Keratinocyte (primary cell): ENCODE results near the gene ADAMTSL1. TPM values are rescaled to one million over a fixed set of nuclear protein-coding genes. Genes with fewer than 3 reads are reported as not detected.

Experiments
- DNase-seq: peaks from one replicate; pipeline ENCODE4 v3.0.0-alpha.2; 2011; ENCODE audit warnings: low read depth, missing footprints, low spot score
- FAIRE-seq: peaks from 2 replicates; lab custom pipeline; 2011; peaks lifted over from hg19 to GRCh38; lab: Jason Lieb, UNC
- H2AFZ ChIP-seq: 2 replicates; pipeline ENCODE4 v1.6.0; 2012; ENCODE audit warnings: low read length, control low read depth, inconsistent platforms; ENCODE audit not compliant: control insufficient read depth
- H3K27ac ChIP-seq: 2 replicates; pipeline ENCODE4 v1.5.1; 2011; ENCODE audit warnings: low read length; ENCODE audit not compliant: control insufficient read depth, insufficient read depth
- H3K27me3 ChIP-seq: 3 replicates; pipeline ENCODE4 v1.6.0; 2011; ENCODE audit warnings: low read length; ENCODE audit not compliant: control insufficient read depth, insufficient read depth; ENCODE audit errors: extremely low read depth
- H3K36me3 ChIP-seq, 2 experiments: 2 replicates in 1 of 2; 3 replicates in 1 of 2; pipeline ENCODE4 v1.5.1; 2011; ENCODE audit warnings: low read length in 2 of 2, mild to moderate bottlenecking in 1 of 2; ENCODE audit not compliant: control insufficient read depth in 2 of 2, insufficient read depth in 2 of 2; ENCODE audit errors: extremely low read depth in 1 of 2
- H3K4me1 ChIP-seq: 3 replicates; pipeline ENCODE4 v1.5.1; 2011; ENCODE audit warnings: low read length; ENCODE audit not compliant: control insufficient read depth, insufficient read depth; ENCODE audit errors: extremely low read depth
- H3K4me2 ChIP-seq: 3 replicates; pipeline ENCODE4 v1.6.0; 2011; ENCODE audit warnings: low read depth, low read length; ENCODE audit not compliant: control insufficient read depth, insufficient read depth; ENCODE audit errors: extremely low read depth
- H3K4me3 ChIP-seq, 3 experiments: fragments of 200-600 bp in 1 of 3; sonication (generic) in 1 of 3; 2 replicates in 2 of 3; 3 replicates in 1 of 3; pipeline ENCODE4 v1.5.1; 2011 to 2016; ENCODE audit warnings: low read length in 3 of 3, mild to moderate bottlenecking in 3 of 3, control low read depth in 2 of 3, inconsistent platforms in 1 of 3, low read depth in 1 of 3, mixed read lengths in 1 of 3, mixed run types in 1 of 3, moderate library complexity in 1 of 3; ENCODE audit not compliant: control insufficient read depth in 2 of 3, insufficient read depth in 2 of 3; ENCODE audit errors: extremely low read depth in 1 of 3
- H3K79me2 ChIP-seq: 2 replicates; pipeline ENCODE4 v1.6.0; 2012; ENCODE audit warnings: low read length; ENCODE audit not compliant: control insufficient read depth, insufficient read depth
- H3K9ac ChIP-seq: 3 replicates; pipeline ENCODE4 v1.6.0; 2011; ENCODE audit warnings: low read length; ENCODE audit not compliant: control insufficient read depth, insufficient read depth; ENCODE audit errors: extremely low read depth
- H3K9me1 ChIP-seq: 3 replicates; pipeline ENCODE4 v1.6.0; 2011; ENCODE audit warnings: low read length; ENCODE audit not compliant: control insufficient read depth, insufficient read depth; ENCODE audit errors: extremely low read depth
- H3K9me3 ChIP-seq: 2 replicates; pipeline ENCODE4 v1.5.1; 2012; ENCODE audit warnings: low read depth, low read length; ENCODE audit not compliant: control insufficient read depth
- H4K20me1 ChIP-seq: 3 replicates; pipeline ENCODE4 v1.6.0; 2011; ENCODE audit warnings: low read length; ENCODE audit not compliant: control insufficient read depth, insufficient read depth; ENCODE audit errors: extremely low read depth
- EZH2 ChIP-seq: IDR thresholded peaks from one replicate; pipeline ENCODE4 v1.6.1; 2012; ENCODE audit warnings: inconsistent platforms, mild to moderate bottlenecking, low read length, moderate library complexity
- dilution Hi-C: fragments of 300-500 bp; cut with MboI; formaldehyde crosslinking; loops from one replicate; pipeline ENCODE4 v1.7.0; 2020; ENCODE audit warnings: low sequenced_read_pairs; ENCODE audit not compliant: extremely low pct_ligation_motif_present
- polyA plus RNA-seq, 5 experiments: library from polyadenylated mRNA; depleted of rRNA in 3 of 5; stranded (reverse) in 3 of 5; stranded (forward) in 1 of 5; unstranded in 1 of 5; fragments of >200 nt; gene quantifications; 1 replicate in 1 of 5; 2 replicates in 3 of 5; 3 replicates in 1 of 5; pipeline versions ENCODE4 v1.2.1 to v1.2.3, GENCODE V29; 2011 to 2012; ENCODE audit warnings: missing spikeins in 2 of 5, low read depth in 1 of 5, low replicate concordance in 1 of 5
- TF ChIP-seq, protein P1 (sequence below), 3 experiments: IDR thresholded peaks in 1 of 3; conservative IDR thresholded peaks in 1 of 3; optimal IDR thresholded peaks in 1 of 3; 2 replicates in 2 of 3; 3 replicates in 1 of 3; pipeline versions ENCODE3 to v1.5.1; 2011; ENCODE audit warnings: low read length in 3 of 3, mild to moderate bottlenecking in 3 of 3, moderate library complexity in 2 of 3, control low read depth in 1 of 3, inconsistent platforms in 1 of 3; ENCODE audit not compliant: insufficient read depth in 2 of 3; ENCODE audit errors: extremely low read depth in 1 of 3

ADAMTSL1 gene
- polyA plus RNA-seq, 1 donor (not counting 4 experiments of a cell fraction or from before 2014, with no cell fraction given): 1.1 TPM

DNA sequence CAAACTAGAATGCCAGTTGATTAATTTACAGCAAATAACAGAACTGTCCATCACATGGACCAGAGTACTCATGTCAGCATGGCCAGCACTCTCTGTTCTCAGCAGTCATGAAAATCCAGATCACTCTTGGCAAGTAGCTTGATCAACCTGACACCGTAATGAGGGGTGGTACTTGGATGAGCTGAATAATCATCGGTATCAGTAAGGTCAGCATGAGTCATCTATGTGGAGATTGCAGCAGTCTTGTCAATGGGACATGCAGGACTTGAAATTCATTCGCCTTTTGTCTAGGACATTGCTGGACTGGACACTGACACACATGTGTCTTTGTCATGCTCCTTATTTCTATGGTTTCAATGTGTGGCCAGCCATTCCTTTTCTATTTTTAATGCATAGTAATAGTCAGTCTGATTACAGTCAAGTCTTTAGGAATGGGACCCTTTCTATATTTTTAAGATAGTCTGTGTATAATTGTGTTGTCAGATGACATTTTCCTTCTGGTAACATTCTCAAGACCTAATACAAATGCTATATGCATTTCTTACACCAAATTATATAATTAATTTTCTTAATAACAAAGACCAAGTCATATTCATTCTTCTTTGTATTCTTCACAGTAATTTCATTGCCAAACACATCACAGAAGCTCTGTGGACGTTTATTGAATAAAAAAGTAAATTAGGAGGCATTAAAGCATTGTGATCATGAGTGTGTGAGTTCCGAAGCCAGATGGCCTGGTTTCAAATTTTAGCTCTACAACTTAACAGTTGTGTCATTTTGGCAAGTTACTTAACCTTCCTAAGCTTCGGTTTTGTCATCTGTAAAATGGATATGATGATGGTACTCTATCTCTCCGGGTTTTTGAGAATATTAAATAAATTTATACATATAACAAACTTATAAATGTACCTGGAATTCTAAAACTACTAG lies 57.4 kb downstream of the ADAMTSL1 start:
- Histone ChIP-seq H3K4me3 (no peak overlapping the region), H2AFZ (no peak overlapping the region), H3K9me3 (peaks cover 6% of the 10 kb centered on the region), H3K4me2 (no peak overlapping the region), H3K36me3 (no peaks in the 10 kb centered on the region), H3K27ac (no peak overlapping the region), H3K9ac (no peak overlapping the region), H3K4me1 (no peaks in the 10 kb centered on the region), H3K27me3 (no peaks in the 10 kb centered on the region), H4K20me1 (no peaks in the 10 kb centered on the region), H3K9me1 (no peaks in the 10 kb centered on the region), H3K79me2 (no peaks in the 10 kb centered on the region)
- dilution Hi-C loops: no loop called here
- TF ChIP-seq, protein P1, sequence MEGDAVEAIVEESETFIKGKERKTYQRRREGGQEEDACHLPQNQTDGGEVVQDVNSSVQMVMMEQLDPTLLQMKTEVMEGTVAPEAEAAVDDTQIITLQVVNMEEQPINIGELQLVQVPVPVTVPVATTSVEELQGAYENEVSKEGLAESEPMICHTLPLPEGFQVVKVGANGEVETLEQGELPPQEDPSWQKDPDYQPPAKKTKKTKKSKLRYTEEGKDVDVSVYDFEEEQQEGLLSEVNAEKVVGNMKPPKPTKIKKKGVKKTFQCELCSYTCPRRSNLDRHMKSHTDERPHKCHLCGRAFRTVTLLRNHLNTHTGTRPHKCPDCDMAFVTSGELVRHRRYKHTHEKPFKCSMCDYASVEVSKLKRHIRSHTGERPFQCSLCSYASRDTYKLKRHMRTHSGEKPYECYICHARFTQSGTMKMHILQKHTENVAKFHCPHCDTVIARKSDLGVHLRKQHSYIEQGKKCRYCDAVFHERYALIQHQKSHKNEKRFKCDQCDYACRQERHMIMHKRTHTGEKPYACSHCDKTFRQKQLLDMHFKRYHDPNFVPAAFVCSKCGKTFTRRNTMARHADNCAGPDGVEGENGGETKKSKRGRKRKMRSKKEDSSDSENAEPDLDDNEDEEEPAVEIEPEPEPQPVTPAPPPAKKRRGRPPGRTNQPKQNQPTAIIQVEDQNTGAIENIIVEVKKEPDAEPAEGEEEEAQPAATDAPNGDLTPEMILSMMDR (optimal IDR thresholded peaks at IDR 0.05 in 1 of 3, IDR thresholded peaks at IDR 0.05 in 1 of 3, conservative IDR thresholded peaks at IDR 0.05 in 1 of 3; ENCODE audit: extremely low read depth in 1 of 3, insufficient read depth in 2 of 3, low read length in 3 of 3): no peak
- TF ChIP-seq EZH2: no peak
- no peak for FAIRE-seq
- DNase-seq: no peak

DNA sequence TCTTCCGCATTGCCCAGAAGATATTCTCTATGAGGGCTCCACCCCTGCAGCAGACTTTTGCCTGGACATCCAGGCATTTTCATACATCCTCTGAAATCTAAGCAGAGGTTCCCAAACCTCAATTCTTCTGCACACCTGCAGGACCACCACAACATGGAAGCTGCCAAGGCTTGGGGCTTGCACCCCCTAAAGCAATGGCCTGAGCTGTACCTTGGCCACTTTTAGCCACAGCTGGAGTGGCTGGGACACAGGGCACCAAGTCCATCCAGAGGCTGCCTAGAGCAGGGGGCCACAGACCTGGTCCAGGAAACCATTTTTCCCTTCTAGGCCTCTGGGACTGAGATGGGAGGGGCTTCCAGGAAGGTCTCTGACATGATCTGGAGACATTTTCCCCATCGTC lies 60.7 kb downstream of the ADAMTSL1 start:
- no peak overlapping the region for H3K4me2 ChIP-seq
- H3K36me3 ChIP-seq: no peaks in the 10 kb centered on the region
- H3K9me1 ChIP-seq: no peaks in the 10 kb centered on the region
- dilution Hi-C loops: no loop called here
- no peaks in the 10 kb centered on the region for H3K4me1 ChIP-seq
- FAIRE-seq: no peak
- no peak overlapping the region for H3K9ac ChIP-seq
- TF ChIP-seq, protein P1 (optimal IDR thresholded peaks at IDR 0.05 in 1 of 3, IDR thresholded peaks at IDR 0.05 in 1 of 3, conservative IDR thresholded peaks at IDR 0.05 in 1 of 3; ENCODE audit: extremely low read depth in 1 of 3, insufficient read depth in 2 of 3, low read length in 3 of 3): no peak
- no peak for TF ChIP-seq EZH2
- no peak overlapping the region for H2AFZ ChIP-seq
- peaks cover 6% of the 10 kb centered on the region for H3K9me3 ChIP-seq
- no peaks in the 10 kb centered on the region for H4K20me1 ChIP-seq
- no peaks in the 10 kb centered on the region for H3K27me3 ChIP-seq
- no peak for DNase-seq
- H3K4me3 ChIP-seq: no peak overlapping the region
- H3K27ac ChIP-seq: no peak overlapping the region
- H3K79me2 ChIP-seq: no peaks in the 10 kb centered on the region
